ENCODE data around the gene PLXNA4. TPM values are rescaled to one million over a fixed set of nuclear protein-coding genes. Genes with fewer than 3 reads are reported as not detected.

The PLXNA4 gene
- total RNA-seq, 1 donor from 2014 or later = 0.38 TPM

DNA sequence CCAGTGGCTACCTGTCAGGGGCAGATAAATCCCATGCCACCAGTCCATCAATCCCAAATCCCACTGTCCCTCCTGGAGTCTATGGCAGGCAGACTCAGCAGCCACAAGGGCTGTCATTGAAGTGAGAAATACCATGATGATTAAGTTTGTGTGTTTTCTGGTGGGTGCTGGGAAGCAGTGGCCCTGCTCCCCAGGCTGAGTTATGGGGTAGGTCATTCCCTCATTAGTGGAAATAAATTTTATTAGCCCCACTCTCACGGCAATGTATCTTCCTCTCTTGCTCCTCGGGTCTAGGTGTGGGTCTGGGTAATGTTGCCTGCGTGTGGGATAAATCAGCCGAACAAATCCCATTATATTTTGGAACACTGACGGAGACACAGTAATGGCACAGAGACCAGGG is 76.8 kb downstream of the PLXNA4 start:
- no peak for DNase-seq (ENCODE audit: low spot score, unreplicated experiment)
- Mint-ChIP-seq H3K27ac (no peak overlapping the region), H3K4me1 (ENCODE audit: low read depth) (no peaks in the 10 kb centered on the region), H3K4me3 (ENCODE audit: low read depth) (no peak overlapping the region), H3K27me3 (peaks cover 6% of the 10 kb centered on the region), H3K9me3 (ENCODE audit: low read depth) (no peaks in the 10 kb centered on the region), H3K36me3 (ENCODE audit: insufficient read depth) (no peaks in the 10 kb centered on the region)
- no peak for TF ChIP-seq CTCF (IDR thresholded peaks at IDR 0.05; ENCODE audit: unreplicated experiment)

GRCh38 chr7:132499065-132499464 is 77.2 kb downstream of the PLXNA4 start:
- Mint-ChIP-seq H3K9me3 (ENCODE audit: low read depth) (no peaks in the 10 kb centered on the region), H3K4me1 (ENCODE audit: low read depth) (no peaks in the 10 kb centered on the region), H3K27ac (no peak overlapping the region), H3K27me3 (peaks cover 6% of the 10 kb centered on the region), H3K36me3 (ENCODE audit: insufficient read depth) (no peaks in the 10 kb centered on the region), H3K4me3 (ENCODE audit: low read depth) (no peak overlapping the region)
- TF ChIP-seq CTCF (IDR thresholded peaks at IDR 0.05; ENCODE audit: unreplicated experiment) = no peak
- DNase-seq (ENCODE audit: low spot score, unreplicated experiment) = no peak

GRCh38 chr7:132498319-132498718 is 78.0 kb downstream of the PLXNA4 start:
- Mint-ChIP-seq H3K27me3 (peaks cover 6% of the 10 kb centered on the region), H3K36me3 (ENCODE audit: insufficient read depth) (no peaks in the 10 kb centered on the region), H3K4me1 (ENCODE audit: low read depth) (no peaks in the 10 kb centered on the region), H3K27ac (no peak overlapping the region), H3K9me3 (ENCODE audit: low read depth) (no peaks in the 10 kb centered on the region), H3K4me3 (ENCODE audit: low read depth) (no peak overlapping the region)
- no peak for DNase-seq (ENCODE audit: low spot score, unreplicated experiment)
- no peak for TF ChIP-seq CTCF (IDR thresholded peaks at IDR 0.05; ENCODE audit: unreplicated experiment)

DNA sequence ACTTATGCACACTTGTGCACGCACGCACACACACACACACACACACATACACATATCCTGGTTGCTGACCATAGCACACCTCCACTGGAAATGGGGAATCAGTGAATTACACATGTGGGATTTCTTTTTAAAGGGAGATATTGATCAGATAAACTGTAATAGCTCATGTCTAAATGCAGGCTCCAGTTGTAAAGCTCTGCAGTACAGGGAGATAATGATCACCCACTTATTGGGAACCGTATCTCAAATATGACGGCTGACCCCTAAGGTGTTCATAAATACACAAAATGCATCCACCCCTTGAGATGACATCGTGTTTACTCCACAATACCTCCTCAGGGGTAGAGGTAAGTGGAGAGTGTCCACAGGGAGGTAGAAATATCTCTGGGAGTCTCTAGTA is 79.2 kb downstream of the PLXNA4 start:
- DNase-seq (ENCODE audit: low spot score, unreplicated experiment) = no peak
- Mint-ChIP-seq H3K9me3 (ENCODE audit: low read depth) (no peaks in the 10 kb centered on the region), H3K4me1 (ENCODE audit: low read depth) (no peaks in the 10 kb centered on the region), H3K27ac (no peak overlapping the region), H3K27me3 (peaks cover 6% of the 10 kb centered on the region), H3K36me3 (ENCODE audit: insufficient read depth) (no peaks in the 10 kb centered on the region), H3K4me3 (ENCODE audit: low read depth) (no peak overlapping the region)
- no peak for TF ChIP-seq CTCF (IDR thresholded peaks at IDR 0.05; ENCODE audit: unreplicated experiment)

- no peak overlapping the region for H3K27ac Mint-ChIP-seq
- no peaks in the 10 kb centered on the region for H3K36me3 Mint-ChIP-seq (ENCODE audit: insufficient read depth)
- peaks cover 2% of the 10 kb centered on the region for H3K27me3 Mint-ChIP-seq
- H3K9me3 Mint-ChIP-seq (ENCODE audit: low read depth) = no peaks in the 10 kb centered on the region
- no peak for DNase-seq (ENCODE audit: low spot score, unreplicated experiment)
- H3K4me3 Mint-ChIP-seq (ENCODE audit: low read depth) = no peak overlapping the region
- no peak for TF ChIP-seq CTCF (IDR thresholded peaks at IDR 0.05; ENCODE audit: unreplicated experiment)
- no peaks in the 10 kb centered on the region for H3K4me1 Mint-ChIP-seq (ENCODE audit: low read depth)
Observed at GRCh38 chr7:132495936-132496335, 80.3 kb downstream of the PLXNA4 start.

Measured in progenitor cell of endocrine pancreas (in vitro differentiated cells).